Measurements from ENCODE around the gene HDAC3.
A peak's percentile ranks its signal among the peaks of the same experiment; 100 is the strongest.

HDAC3 gene

DNA sequence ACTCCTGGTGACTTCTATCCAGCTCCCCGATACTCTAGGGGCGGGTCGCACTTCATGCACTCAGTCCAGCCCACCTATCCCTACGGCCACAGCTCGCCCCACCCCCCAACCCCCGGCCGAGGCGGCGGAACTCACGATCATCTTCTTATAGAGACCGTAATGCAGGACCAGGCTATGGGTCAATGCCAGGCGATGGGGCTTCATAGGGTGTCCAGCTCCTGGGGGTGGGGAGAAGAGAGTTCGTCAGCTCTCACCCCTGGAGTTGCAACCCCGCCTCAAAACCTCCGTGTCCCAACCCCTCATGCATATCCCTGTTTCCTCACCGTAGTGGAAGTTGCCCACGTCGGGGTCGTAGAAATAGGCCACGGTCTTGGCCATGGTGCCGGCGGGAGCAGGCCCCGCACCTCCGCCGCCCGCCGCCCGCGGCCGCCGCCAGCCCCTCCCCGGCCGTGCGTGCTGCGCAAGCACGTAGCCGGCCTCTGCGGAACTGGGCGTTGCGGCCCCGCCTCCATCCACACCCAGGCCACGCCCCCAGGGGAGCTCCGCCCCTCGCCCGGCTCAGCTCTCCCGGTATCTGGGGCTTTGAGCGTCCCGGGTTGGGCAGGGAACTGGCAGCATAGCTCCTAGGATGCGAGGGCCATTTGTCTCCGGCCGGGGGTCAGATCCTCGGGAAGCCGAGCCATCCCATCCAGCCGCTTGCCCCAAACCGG is at the start of gene HDAC3, which contains the start of gene RELL2:
Gene HDAC3 (minus strand): TSS at position 437 of the 710 bp plus-strand sequence. CDS start 59 bp downstream, at position 378.
Gene RELL2 (plus strand): TSS at position 585 of the 710 bp plus-strand sequence. CDS start 1,229 bp downstream, outside the sequence.
- DNase-seq = peak; percentile 14 to 96 (median 85)

- no peak for DNase-seq
Observed at GRCh38 chr5:141685591-141685990, 48.9 kb upstream of the HDAC3 start.

GRCh38 chr5:141683596-141684141 is 47.0 kb upstream of the HDAC3 start:
- DNase-seq = no peak

DNA sequence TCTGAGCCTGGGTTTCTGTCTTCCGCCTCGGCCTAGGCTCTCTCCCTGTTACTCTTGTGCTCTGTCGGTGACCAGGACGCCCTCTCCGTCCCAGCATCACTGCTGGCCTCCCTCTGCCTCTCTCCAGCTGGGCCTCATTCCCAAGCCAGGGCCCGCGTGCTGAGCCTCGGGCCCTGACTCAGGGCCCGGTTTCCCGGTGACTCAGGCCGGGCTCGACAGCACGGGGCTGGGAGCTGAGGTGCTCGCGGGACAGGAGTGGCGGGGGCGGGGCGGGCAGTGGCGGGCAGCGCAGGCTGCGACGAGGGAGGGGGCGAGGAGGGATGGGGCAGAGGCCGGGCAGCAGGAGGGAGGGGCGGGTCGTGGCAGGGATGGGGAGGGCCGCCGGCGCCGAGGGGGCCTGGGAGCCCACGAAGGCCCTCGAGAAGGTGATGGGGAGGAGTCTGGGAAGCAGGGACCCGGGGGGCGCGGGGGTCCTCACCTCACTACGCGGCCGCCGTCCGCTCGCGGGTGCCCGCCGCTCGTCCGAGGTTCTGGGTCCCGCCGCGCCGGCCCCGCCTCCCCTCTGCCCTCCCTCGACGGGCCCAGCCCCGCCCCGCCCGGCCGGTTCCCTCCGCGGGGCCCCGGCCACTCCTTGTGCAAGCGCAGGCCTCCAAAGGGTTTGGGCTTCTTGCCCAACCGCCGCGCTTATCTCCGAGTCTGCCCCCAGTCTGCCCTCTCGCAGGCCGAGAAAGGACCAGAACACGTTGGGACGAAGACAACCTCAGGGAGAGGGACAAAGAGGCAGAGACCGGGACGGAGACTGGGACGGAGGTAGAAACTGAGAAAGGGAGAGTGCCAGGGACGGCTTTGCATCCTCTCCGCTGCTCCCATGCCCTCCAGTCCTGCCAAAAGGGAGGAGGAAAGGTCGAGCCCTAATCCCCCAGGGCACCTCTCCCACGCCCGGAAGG is 45.3 kb upstream of the HDAC3 start, which contains the start of gene ARAP3:
Gene ARAP3 (minus strand): TSS at position 536 of the 947 bp plus-strand sequence. CDS start 1,744 bp downstream, outside the sequence.
- DNase-seq = peak in 16 of 51 donors; percentile 9 to 65 (median 22)

GRCh38 chr5:141681295-141681694 is 44.6 kb upstream of the HDAC3 start:
- no peak for DNase-seq

- DNase-seq = no peak
Observed at GRCh38 chr5:141680751-141681201, 44.1 kb upstream of the HDAC3 start.

DNA sequence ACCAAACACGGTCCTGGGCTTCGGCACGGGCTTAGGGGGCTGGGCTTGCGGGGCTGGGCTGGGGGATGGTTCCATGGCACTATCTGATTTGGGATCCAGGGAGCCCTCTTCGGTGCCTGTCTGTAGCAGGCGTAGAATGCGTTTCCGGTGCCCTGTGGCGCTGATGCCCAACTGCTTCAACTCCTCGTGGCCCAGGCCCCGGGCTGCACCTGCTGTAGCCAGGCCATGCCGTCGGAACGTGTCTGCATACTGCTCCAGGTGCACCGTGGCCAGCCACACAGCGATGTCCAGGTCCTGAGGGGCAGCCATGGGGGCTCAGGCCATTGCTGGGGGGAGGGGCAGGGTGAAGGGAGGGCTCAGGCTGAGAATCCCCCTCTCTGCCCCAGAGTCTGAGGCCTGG is 43.5 kb upstream of the HDAC3 start:
- DNase-seq = no peak

- no peak for DNase-seq
Observed at GRCh38 chr5:141677415-141677814, 40.8 kb upstream of the HDAC3 start.

- no peak for DNase-seq
Observed at GRCh38 chr5:141675672-141676071, 39.0 kb upstream of the HDAC3 start.

GRCh38 chr5:141674747-141675146 is 38.1 kb upstream of the HDAC3 start:
- no peak for DNase-seq

GRCh38 chr5:141672841-141673813 is 36.5 kb upstream of the HDAC3 start:
- peak in 8 of 51 donors; percentile 8 to 50 (median 21) for DNase-seq

DNA sequence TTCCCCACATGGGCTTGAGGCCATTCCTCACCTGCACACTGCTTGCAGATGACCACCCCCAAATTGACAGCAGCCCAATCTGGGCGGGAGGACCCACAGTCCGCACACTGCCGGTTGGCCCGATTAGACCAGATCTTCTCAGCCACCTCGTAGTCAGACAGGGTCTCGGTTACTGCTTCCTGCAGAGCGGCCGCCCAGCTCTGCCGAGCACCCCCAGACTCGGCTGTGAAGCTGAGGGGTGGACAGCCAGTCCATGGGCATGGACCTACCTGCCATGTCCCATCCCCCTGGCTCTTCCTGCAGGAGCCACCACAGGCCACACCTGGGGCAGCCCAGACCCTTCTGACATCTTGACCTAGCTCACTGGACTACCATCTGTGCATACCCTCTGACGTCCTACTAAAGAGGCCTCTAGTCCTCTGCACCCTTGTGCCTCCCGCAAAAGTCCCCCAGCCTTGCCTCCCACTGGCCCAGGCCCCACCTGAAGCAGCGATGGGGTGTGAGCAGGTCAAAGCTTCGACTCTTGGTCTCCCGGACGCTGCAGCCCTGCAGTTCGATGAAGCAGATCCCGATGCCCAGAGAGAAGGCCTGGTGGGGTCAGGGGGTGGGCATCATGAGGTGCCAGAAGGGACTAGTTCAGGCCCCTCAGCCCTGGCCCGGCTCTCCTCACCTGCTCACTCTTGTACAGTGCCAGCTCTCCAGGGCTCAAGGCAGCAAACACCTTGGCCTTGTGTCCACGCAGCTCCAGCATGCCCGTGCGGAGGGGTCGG is 35.6 kb upstream of the HDAC3 start:
- no peak for DNase-seq

- no peak for DNase-seq
Observed at GRCh38 chr5:141669520-141669919, 32.9 kb upstream of the HDAC3 start.

DNA sequence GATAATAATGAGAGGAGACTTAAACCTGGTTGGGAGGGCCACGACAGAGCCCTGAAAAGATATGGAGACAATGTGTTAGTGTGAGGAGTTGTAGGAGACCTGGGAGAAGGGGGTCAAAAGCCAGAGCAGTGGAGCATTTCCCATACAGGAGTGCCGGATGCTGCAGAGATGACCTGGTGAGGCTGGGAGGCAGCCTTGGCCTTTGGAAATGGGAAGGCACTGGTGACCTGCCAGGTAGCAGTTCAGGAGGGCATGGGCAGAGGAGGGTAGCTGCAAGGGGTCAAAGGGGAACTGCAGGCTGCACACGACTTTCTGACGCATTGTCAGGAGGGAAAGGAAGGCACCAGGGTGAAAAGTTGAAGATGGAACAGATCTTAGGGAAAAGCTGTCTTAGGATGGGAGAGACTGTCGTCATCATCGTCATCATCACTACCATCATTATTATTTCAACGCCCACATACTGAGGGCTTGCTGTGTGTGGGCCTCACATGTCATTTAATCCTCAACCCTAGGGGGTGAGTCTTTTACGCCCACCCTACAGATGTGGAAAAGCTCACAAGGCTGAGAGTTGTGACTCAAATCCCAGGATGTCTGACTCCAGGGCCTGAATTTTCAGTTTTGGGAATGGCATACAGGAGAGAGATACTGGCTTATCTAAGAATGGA is 32.1 kb upstream of the HDAC3 start:
- peak in 2 of 51 donors; percentile 18 to 25 for DNase-seq

DNA sequence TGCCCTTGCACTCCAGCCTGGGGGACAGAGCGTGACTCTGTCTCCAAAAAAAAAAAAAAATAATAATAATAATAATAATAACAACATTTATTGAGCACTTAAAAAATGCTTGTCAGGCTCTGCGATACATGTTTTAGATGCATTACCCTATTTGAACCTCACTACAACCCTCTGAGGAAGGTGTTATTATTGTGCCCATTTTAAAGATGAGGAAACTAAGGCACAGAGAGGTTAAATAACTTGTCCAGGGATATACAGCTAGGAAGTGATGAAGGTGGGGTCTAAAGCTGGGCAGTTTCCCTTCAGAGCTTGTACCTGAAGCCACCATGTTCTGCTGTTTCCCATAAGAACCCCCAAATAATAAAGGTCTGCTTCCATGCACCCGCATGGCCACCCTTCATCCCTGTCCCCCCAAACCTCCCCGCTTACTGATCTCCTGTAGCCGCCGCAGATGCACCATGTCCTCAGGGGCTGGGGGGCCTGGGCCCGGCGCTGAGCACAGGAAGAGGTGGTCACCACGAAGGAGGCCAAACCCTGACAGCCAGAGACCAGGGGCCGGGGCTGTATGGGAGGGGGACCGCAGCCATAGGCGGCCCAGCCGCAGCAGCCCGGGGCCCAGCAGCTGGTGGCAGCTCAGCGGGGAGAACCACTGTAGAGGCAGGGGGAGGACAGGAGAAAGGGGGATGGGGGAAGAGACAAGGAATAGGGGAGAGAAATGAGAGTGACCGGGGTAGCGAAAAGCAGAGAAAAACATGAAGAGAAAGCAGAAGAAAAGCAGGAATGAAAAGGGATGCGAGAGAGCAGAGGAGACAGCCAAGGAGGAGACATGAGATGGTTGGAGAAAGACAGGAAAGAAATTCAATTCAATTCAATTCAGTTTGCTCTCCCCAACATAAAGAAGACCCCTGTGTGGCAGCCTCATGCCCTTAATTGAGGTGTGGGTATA is 29.6 kb upstream of the HDAC3 start:
- no peak for DNase-seq

- peak in 46 of 51 donors; percentile 19 to 81 (median 53) for DNase-seq
Observed at GRCh38 chr5:141664733-141665461, 28.2 kb upstream of the HDAC3 start.

DNA sequence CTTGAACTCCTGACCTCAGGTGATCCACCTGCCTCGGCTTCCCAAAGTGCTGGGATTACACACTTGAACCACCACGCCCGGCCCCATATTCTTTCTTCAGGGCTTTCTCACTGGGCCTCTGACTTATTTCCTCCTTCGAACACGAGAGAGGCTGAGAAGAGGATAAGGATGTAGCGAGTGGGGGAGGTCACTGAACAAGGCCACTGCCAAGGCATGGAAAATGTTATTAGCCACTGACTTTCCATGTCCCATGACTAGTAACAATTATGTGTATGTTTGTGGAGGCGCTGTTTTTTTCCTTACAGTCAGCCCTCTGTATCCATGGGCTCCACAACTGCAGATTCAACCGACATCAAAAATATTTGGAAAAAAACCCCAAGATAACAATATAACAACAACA is 26.9 kb upstream of the HDAC3 start:
- DNase-seq = no peak

Data from hypothalamus (tissue), 51 donors.